Large intestine (tissue), 3 donors: Measurements from ENCODE around the gene ACR. TPM values are rescaled to one million over a fixed set of nuclear protein-coding genes. Genes with fewer than 3 reads are reported as not detected.
"Not testable (repeated sequence)": the region's sequence is repeated elsewhere in the genome, so short reads cannot be mapped to it uniquely, and the experiment has no call there.

Source experiments
- DNase-seq, 2 donors: peaks; one replicate each; pipeline versions ENCODE4 v3.0.0 to v3.0.0-alpha.2; 2013
- H3K27ac ChIP-seq: one replicate; pipeline ENCODE4 v1.5.1; 2013; ENCODE audit warnings: low read length
- H3K27me3 ChIP-seq: 2 replicates; pipeline ENCODE4 v1.6.1; 2013; ENCODE audit warnings: low read length; ENCODE audit not compliant: control insufficient read depth, insufficient read depth
- H3K36me3 ChIP-seq: 2 replicates; pipeline ENCODE4 v1.6.1; 2013; ENCODE audit warnings: low read length; ENCODE audit not compliant: control insufficient read depth, insufficient read depth
- H3K4me1 ChIP-seq: one replicate; pipeline ENCODE4 v1.6.1; 2013; ENCODE audit warnings: low read length; ENCODE audit not compliant: control insufficient read depth, insufficient read depth
- H3K4me3 ChIP-seq: one replicate; pipeline ENCODE4 v1.5.1; 2013; ENCODE audit warnings: low read length
- H3K9me3 ChIP-seq: one replicate; pipeline ENCODE4 v1.6.1; 2013; ENCODE audit warnings: mild to moderate bottlenecking, low read depth, low read length, moderate library complexity; ENCODE audit not compliant: control insufficient read depth
- WGBS: methylation state at CpG from one replicate; pipeline ENCODE4 v1.1.5; 2013; ENCODE audit warnings: low lambda C conversion rate; ENCODE audit not compliant: insufficient coverage; 5-methylcytosine and 5-hydroxymethylcytosine counted together
- polyA plus RNA-seq: library from polyadenylated mRNA; unstranded; fragments of 120-200 nt; gene quantifications from one replicate; pipeline ENCODE4 v1.2.1, GENCODE V29; 2013

The ACR gene
- polyA plus RNA-seq, 1 donor, result 0.48 TPM

GRCh38 chr22:50748630-50749029 is 10.6 kb downstream of the ACR start:
- not testable (repeated sequence) for H3K9me3 ChIP-seq, H3K27me3 ChIP-seq, H3K36me3 ChIP-seq, H3K4me3 ChIP-seq, H3K4me1 ChIP-seq, DNase-seq, H3K27ac ChIP-seq
- WGBS, result no CpG with 5 or more reads among the region's 13 CpGs

DNA sequence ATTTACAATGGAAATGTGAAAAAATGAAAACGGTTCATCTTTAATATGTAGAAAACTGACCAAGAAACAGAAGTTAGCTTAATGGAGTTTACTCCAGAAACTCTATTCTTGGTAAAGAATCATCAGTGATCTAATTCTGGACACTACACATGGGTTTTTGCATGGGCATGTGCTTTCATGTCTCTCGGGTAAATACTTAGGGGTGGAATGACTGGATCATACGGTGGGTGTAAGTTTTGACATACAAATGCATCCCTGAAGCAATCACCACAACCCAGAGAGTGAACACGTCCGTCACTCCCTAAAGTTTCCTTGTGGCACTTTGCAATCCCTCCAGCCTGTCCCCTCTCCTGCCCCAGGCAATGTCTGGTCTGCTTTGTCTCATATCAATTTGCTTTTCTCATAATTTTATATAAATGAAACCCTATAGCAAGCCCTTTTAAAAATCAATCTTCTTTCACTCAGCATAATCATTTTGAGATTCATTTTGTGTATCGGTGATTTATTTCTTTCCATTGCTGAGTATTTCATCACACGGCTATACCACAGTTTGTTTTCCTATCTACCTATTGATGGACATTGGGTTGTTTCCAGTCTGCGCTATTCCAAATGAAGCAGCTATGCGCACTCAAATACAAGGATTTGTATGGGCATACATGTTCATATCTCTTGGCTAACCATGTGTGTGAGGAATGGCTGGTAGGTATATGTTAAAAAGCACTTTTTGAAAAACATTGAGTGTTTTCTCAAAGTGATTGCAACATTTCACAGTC is 11.5 kb downstream of the ACR start:
- H3K4me1 ChIP-seq, H3K9me3 ChIP-seq, DNase-seq, H3K27me3 ChIP-seq, H3K27ac ChIP-seq, H3K36me3 ChIP-seq, H3K4me3 ChIP-seq: not testable (repeated sequence)
- no CpG with 5 or more reads among the region's 9 CpGs for WGBS

- not testable (repeated sequence) for H3K27me3 ChIP-seq, H3K4me1 ChIP-seq, H3K9me3 ChIP-seq, H3K4me3 ChIP-seq, H3K27ac ChIP-seq, DNase-seq, H3K36me3 ChIP-seq
- no CpG with 5 or more reads among the region's 20 CpGs for WGBS
Observed at GRCh38 chr22:50755251-50755650, 17.2 kb downstream of the ACR start.

GRCh38 chr22:50756406-50756805 is 18.4 kb downstream of the ACR start:
- H3K9me3 ChIP-seq, H3K36me3 ChIP-seq, H3K27ac ChIP-seq, H3K4me1 ChIP-seq, DNase-seq, H3K4me3 ChIP-seq, H3K27me3 ChIP-seq: not testable (repeated sequence)
- WGBS, result no CpG with 5 or more reads among the region's 9 CpGs

- peak in 1 of 2 donors; percentile 12 for DNase-seq
- H3K4me1 ChIP-seq, H3K36me3 ChIP-seq, H3K27ac ChIP-seq, H3K9me3 ChIP-seq, H3K27me3 ChIP-seq: not testable (repeated sequence)
- peak overlapping the region; percentile 32 for H3K4me3 ChIP-seq
- WGBS, result no CpG with 5 or more reads among the region's 24 CpGs
Observed at GRCh38 chr22:50756949-50757491, 19.0 kb downstream of the ACR start.

- H3K9me3 ChIP-seq, H3K36me3 ChIP-seq, H3K4me3 ChIP-seq, H3K4me1 ChIP-seq, DNase-seq, H3K27ac ChIP-seq, H3K27me3 ChIP-seq: not testable (repeated sequence)
- 45% methylated on average over 6 of the region's 10 CpGs for WGBS
Observed at GRCh38 chr22:50759597-50760341, 21.8 kb downstream of the ACR start.

- not testable (repeated sequence) for H3K27me3 ChIP-seq, H3K4me1 ChIP-seq, H3K4me3 ChIP-seq, H3K27ac ChIP-seq, H3K9me3 ChIP-seq, DNase-seq, H3K36me3 ChIP-seq
- no CpG with 5 or more reads among the region's 2 CpGs for WGBS
Observed at GRCh38 chr22:50761829-50762228, 23.8 kb downstream of the ACR start.

DNA sequence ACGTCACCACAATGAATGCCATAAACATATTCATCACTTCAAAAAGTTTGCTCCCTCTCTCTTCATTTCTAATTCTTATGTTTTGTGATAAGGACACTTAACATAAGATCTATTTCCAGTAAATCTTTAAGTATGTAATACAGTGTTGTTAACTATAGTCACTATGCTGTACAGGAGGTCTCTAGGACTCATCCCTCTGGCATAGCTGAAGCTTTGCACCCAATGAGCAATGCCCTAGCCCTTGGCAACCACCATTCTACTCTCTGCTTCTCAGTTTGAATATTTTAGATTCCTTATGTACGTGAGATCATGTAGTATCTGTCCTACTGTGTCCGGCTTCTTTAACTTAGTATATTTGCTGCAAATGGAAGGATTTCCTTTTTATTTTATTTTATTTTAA is 26.3 kb downstream of the ACR start:
- not testable (repeated sequence) for H3K4me3 ChIP-seq, H3K27ac ChIP-seq, H3K36me3 ChIP-seq, H3K27me3 ChIP-seq, H3K4me1 ChIP-seq, H3K9me3 ChIP-seq, DNase-seq
- WGBS, result no CpG with 5 or more reads among the region's 3 CpGs

DNA sequence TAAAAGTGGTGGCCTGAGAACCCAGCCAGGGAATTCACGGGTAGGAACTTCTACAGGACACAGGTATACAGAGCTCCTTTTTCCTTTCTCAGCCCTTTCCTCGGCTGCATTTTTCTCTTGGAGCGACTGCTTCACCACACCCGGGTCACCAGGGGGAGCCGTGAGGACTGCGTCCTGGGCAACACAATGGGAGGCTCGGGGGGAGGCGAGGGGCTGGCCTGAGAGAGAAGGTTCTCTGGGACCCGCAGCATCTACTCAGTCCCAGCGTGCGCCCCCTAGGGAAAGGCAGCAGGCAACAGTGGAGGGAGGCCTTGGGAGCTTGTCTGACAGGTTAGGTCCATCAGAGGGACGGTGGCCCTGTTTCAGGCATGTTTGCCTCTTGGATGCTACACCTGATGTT is 37.1 kb downstream of the ACR start:
- not testable (repeated sequence) for H3K36me3 ChIP-seq, H3K4me1 ChIP-seq, H3K9me3 ChIP-seq, H3K27ac ChIP-seq, H3K4me3 ChIP-seq, H3K27me3 ChIP-seq
- no CpG with 5 or more reads among the region's 12 CpGs for WGBS
- DNase-seq, result peak; percentile 18 to 44

- not testable (repeated sequence) for H3K4me1 ChIP-seq, H3K27ac ChIP-seq, H3K9me3 ChIP-seq, DNase-seq, H3K4me3 ChIP-seq, H3K27me3 ChIP-seq, H3K36me3 ChIP-seq
- no CpG with 5 or more reads among the region's 5 CpGs for WGBS
Observed at GRCh38 chr22:50777631-50778030, 39.6 kb downstream of the ACR start.
